ENCODE results near the gene DLG2. TPM values are rescaled to one million over a fixed set of nuclear protein-coding genes. Genes with fewer than 3 reads are reported as not detected.

DLG2 gene
- total and polyA plus RNA-seq, 9 of the 15 experiments (the other 6 are each of a cell fraction or from before 2014, with no cell fraction given): 0.52 to 1.6 (median 0.95) TPM

- Histone ChIP-seq H2AFZ (ENCODE audit: low read depth, low read length) (no peak overlapping the region), H4K20me1 (replicated peaks; ENCODE audit: control insufficient read depth, insufficient read depth, low read length) (no peaks in the 10 kb centered on the region), H3K4me2 (ENCODE audit: insufficient read depth, low read length) (no peak overlapping the region), H3K36me3 (ENCODE audit: control insufficient read depth, insufficient read depth, low read length) (no peaks in the 10 kb centered on the region), H3K4me1 (replicated peaks in 1 of 2; ENCODE audit: control insufficient read depth in 2 of 2, insufficient read depth in 2 of 2, low read length in 2 of 2) (no peaks in the 10 kb centered on the region), H3K9me3 (replicated peaks; ENCODE audit: control insufficient read depth, insufficient read depth, low read depth, low read length) (no peaks in the 10 kb centered on the region), H3K27me3 (ENCODE audit: control insufficient read depth in 2 of 2, insufficient read depth in 2 of 2, low read length in 2 of 2) (no peaks in the 10 kb centered on the region), H3K27ac (ENCODE audit: extremely low read depth, low read depth, low read length) (no peak overlapping the region), H3K9ac (ENCODE audit: insufficient read depth in 1 of 2, low read depth in 2 of 2, low read length in 2 of 2) (no peak overlapping the region), H3K79me2 (ENCODE audit: control insufficient read depth, insufficient read depth, low read length) (no peaks in the 10 kb centered on the region), H3K9me1 (ENCODE audit: control insufficient read depth, insufficient read depth, low read length) (no peaks in the 10 kb centered on the region), H3K4me3 (no peak overlapping the region)
- CTCF ChIA-PET (ENCODE audit: low intra/inter-chr PET ratio): no interaction called here
- no peak for FAIRE-seq
- ATAC-seq: no peak
- WGBS (ENCODE audit: insufficient coverage, low coverage, missing lambda C conversion rate): 3% methylated on average over 2 of the region's 2 CpGs
- no TSS peak for BruUV-seq (replicated peaks)
- DNase-seq (ENCODE audit: extremely low read depth in 1 of 4, low spot score in 3 of 4): no peak
- POLR2A ChIA-PET: no interaction called here
- intact Hi-C loops (cut with micrococcal nuclease) (no loop called here), in situ Hi-C loops (cut with MboI) (no loop called here)
- TF ChIP-seq MAFK (IDR thresholded peaks at IDR 0.05; ENCODE audit: low read length) (no peak), NONO (IDR thresholded peaks at IDR 0.05; ENCODE audit: low read depth in 2 of 2, low read length in 1 of 2) (no peak), ZNF143 (CRISPR knock-in tag; IDR thresholded peaks at IDR 0.05) (no peak), SRSF3 (IDR thresholded peaks at IDR 0.05; ENCODE audit: insufficient read depth, low read length) (no peak), MTA2 (IDR thresholded peaks at IDR 0.05; ENCODE audit: low read depth) (no peak), ELK3 (CRISPR knock-in tag; IDR thresholded peaks at IDR 0.05) (no peak), SMARCC2 (IDR thresholded peaks at IDR 0.05; ENCODE audit: low read depth) (no peak), BHLHE40 (IDR thresholded peaks at IDR 0.05; ENCODE audit: low read length) (no peak), EP400 (IDR thresholded peaks at IDR 0.05) (no peak), RBM25 (IDR thresholded peaks at IDR 0.05; ENCODE audit: low read depth, low read length, severe bottlenecking) (no peak), XRCC4 (IDR thresholded peaks at IDR 0.05; ENCODE audit: extremely low read depth, insufficient read depth, insufficient read length) (no peak), LEF1 (IDR thresholded peaks at IDR 0.05) (no peak), ATF3 (IDR thresholded peaks at IDR 0.05) (no peak), ATF3 (CRISPR knock-in tag; conservative IDR thresholded peaks at IDR 0.05) (no peak), PHTF2 (CRISPR knock-in tag; IDR thresholded peaks at IDR 0.05) (no peak), MIER1 (IDR thresholded peaks at IDR 0.05; ENCODE audit: low read depth) (no peak), ZNF197 (CRISPR knock-in tag; IDR thresholded peaks at IDR 0.05; ENCODE audit: low read depth) (no peak)
These were observed 1269.1 kb downstream of the DLG2 start for GRCh38 chr11:84358034-84358433.

Measured in K562 (cell line).